SK-N-SH (cell line): Measurements from ENCODE around the gene IL20. TPM values are rescaled to one million over a fixed set of nuclear protein-coding genes. Genes with fewer than 3 reads are reported as not detected.

ENCODE experiments used
- CTCF ChIA-PET: fragments of 300-600, 350-600 bp; formaldehyde crosslinking; extraction: SDS; loops from one replicate; lab custom pipeline; 2021; lab: Yijun Ruan, JAX
- POLR2A ChIA-PET: fragments of 350-600 bp; sonication (Branson Sonifier 250); formaldehyde crosslinking; extraction: SDS; loops from one replicate; lab custom pipeline; 2020; ENCODE audit warnings: antibody characterized with exemption, inconsistent platforms; lab: Yijun Ruan, JAX
- DNase-seq: peaks from one replicate; pipeline ENCODE4 v3.0.0; 2012
- H2AFZ ChIP-seq: fragments of 200-600 bp; sonication (generic); 2 replicates; pipeline ENCODE4 v1.8.1; 2016; ENCODE audit warnings: antibody characterized with exemption, mild to moderate bottlenecking, low read depth
- H3F3A ChIP-seq: fragments of 200-600 bp; sonication (generic); replicated peaks from 2 replicates; pipeline ENCODE3; 2016; ENCODE audit warnings: antibody characterized with exemption, mild to moderate bottlenecking; ENCODE audit not compliant: insufficient read depth
- H3K27ac ChIP-seq, 2 experiments: fragments of 200-500 bp in 1 of 2; fragments of 200-600 bp in 1 of 2; sonication (Bioruptor generic) in 1 of 2; sonication (generic), shearing (Covaris generic) in 1 of 2; 2 replicates each; pipeline versions ENCODE4 v1.5.1 to v1.6.1; 2014 to 2016; ENCODE audit warnings: low read depth in 2 of 2, inconsistent platforms in 1 of 2, low read length in 1 of 2, mild to moderate bottlenecking in 1 of 2, mixed read lengths in 1 of 2
- H3K27me3 ChIP-seq: fragments of 200-600 bp; sonication (generic), shearing (Covaris generic); 2 replicates; pipeline ENCODE4 v1.6.1; 2016; ENCODE audit warnings: mixed run types; ENCODE audit not compliant: insufficient read depth
- H3K36me3 ChIP-seq, 2 experiments: fragments of 200-500 bp in 1 of 2; fragments of 200-600 bp in 1 of 2; sonication (Bioruptor generic) in 1 of 2; sonication (generic) in 1 of 2; replicated peaks in 1 of 2; 2 replicates each; pipeline versions ENCODE3 to v1.5.1; 2014 to 2016; ENCODE audit warnings: low read length in 1 of 2, mild to moderate bottlenecking in 1 of 2; ENCODE audit not compliant: insufficient read depth in 2 of 2, control insufficient read depth in 1 of 2
- H3K4me1 ChIP-seq, 2 experiments: fragments of 200-500 bp in 1 of 2; fragments of 200-600 bp in 1 of 2; sonication (Bioruptor generic) in 1 of 2; sonication (generic), shearing (Covaris generic) in 1 of 2; 2 replicates each; pipeline versions ENCODE4 v1.5.1 to v1.6.1; 2014 to 2016; ENCODE audit warnings: low read depth in 1 of 2, low read length in 1 of 2, mixed run types in 1 of 2; ENCODE audit not compliant: insufficient read depth in 2 of 2, control insufficient read depth in 1 of 2
- H3K4me2 ChIP-seq: fragments of 200-600 bp; sonication (generic), shearing (Covaris generic); 2 replicates; pipeline ENCODE4 v1.6.1; 2017; ENCODE audit warnings: mixed run types
- H3K4me3 ChIP-seq, 2 experiments: fragments of 200-500 bp in 1 of 2; fragments of 200-600 bp in 1 of 2; sonication (Bioruptor generic) in 1 of 2; sonication (generic), shearing (Covaris generic) in 1 of 2; 2 replicates each; pipeline versions ENCODE4 v1.5.1 to v1.8.1; 2014 to 2016; ENCODE audit warnings: low read depth in 2 of 2, inconsistent platforms in 1 of 2, low read length in 1 of 2, mild to moderate bottlenecking in 1 of 2, mixed read lengths in 1 of 2, moderate library complexity in 1 of 2
- H3K79me2 ChIP-seq: fragments of 200-600 bp; sonication (generic); 2 replicates; pipeline ENCODE4 v1.8.1; 2017; ENCODE audit warnings: mild to moderate bottlenecking; ENCODE audit not compliant: insufficient read depth
- H3K9ac ChIP-seq: fragments of 200-600 bp; sonication (generic); 2 replicates; pipeline ENCODE4 v1.6.1; 2017; ENCODE audit warnings: mixed run types
- H3K9me2 ChIP-seq: fragments of 200-600 bp; sonication (generic); 2 replicates; pipeline ENCODE4 v1.6.1; 2017; ENCODE audit warnings: mixed run types
- H3K9me3 ChIP-seq: fragments of 200-600 bp; sonication (generic); 2 replicates; pipeline ENCODE4 v1.6.1; 2017; ENCODE audit warnings: mixed run types, mild to moderate bottlenecking, moderate library complexity
- H4K20me1 ChIP-seq: fragments of 200-600 bp; sonication (generic); 2 replicates; pipeline ENCODE4 v1.6.1; 2017; ENCODE audit warnings: mild to moderate bottlenecking, mixed run types; ENCODE audit not compliant: insufficient read depth
- CHD2 ChIP-seq: fragments of 150-350 bp; IDR thresholded peaks from 2 replicates; pipeline ENCODE4 v1.6.1; 2018; ENCODE audit warnings: low read length; ENCODE audit not compliant: partially characterized antibody
- ELF1 ChIP-seq: IDR thresholded peaks from 2 replicates; pipeline ENCODE4 v1.4.0; 2012
- EP300 ChIP-seq, 2 experiments: IDR thresholded peaks; 2 replicates each; pipeline versions ENCODE4 v1.4.0 to v1.6.1; 2012; ENCODE audit warnings: borderline replicate concordance in 1 of 2, low read depth in 1 of 2, low read length in 1 of 2
- EZH2phosphoT487 ChIP-seq: fragments of 200-600 bp; sonication (generic); IDR thresholded peaks from 2 replicates; pipeline ENCODE4 v1.6.1; 2017; ENCODE audit warnings: low read depth, mixed run types, mild to moderate bottlenecking, antibody characterized with exemption, moderate library complexity, borderline replicate concordance
- FOXJ3 ChIP-seq: sonication (generic); formaldehyde crosslinking; IDR thresholded peaks from 2 replicates; pipeline ENCODE4 v1.5.1; 2020; ENCODE audit warnings: mild to moderate bottlenecking, missing genetic modification reagents
- GABPA ChIP-seq: IDR thresholded peaks from 2 replicates; pipeline ENCODE4 v1.4.0; 2012; ENCODE audit warnings: low read depth, mild to moderate bottlenecking
- IRF3 ChIP-seq: fragments of 150-350 bp; IDR thresholded peaks from 2 replicates; pipeline ENCODE4 v1.6.1; 2016; ENCODE audit warnings: mild to moderate bottlenecking, low read depth, low read length
- JUND ChIP-seq: IDR thresholded peaks from 2 replicates; pipeline ENCODE4 v1.4.0; 2012
- MEF2A ChIP-seq: IDR thresholded peaks from 2 replicates; pipeline ENCODE4 v1.4.0; 2012; ENCODE audit warnings: low read depth, borderline replicate concordance
- MXI1 ChIP-seq: IDR thresholded peaks from 2 replicates; pipeline ENCODE4 v1.6.1; 2012; ENCODE audit warnings: mild to moderate bottlenecking, low read depth, low read length, improper control_type of control experiment
- POLR2AphosphoS5 ChIP-seq: IDR thresholded peaks from 2 replicates; pipeline ENCODE4 v1.6.1; 2012; ENCODE audit warnings: low read depth, low read length
- RAD21 ChIP-seq: IDR thresholded peaks from 2 replicates; pipeline ENCODE4 v1.6.1; 2012; ENCODE audit warnings: mild to moderate bottlenecking, low read length
- SMC3 ChIP-seq: IDR thresholded peaks from 2 replicates; pipeline ENCODE4 v1.6.1; 2012; ENCODE audit warnings: low read depth, low read length, improper control_type of control experiment
- TCF12 ChIP-seq: IDR thresholded peaks from 2 replicates; pipeline ENCODE4 v1.4.0; 2012
- TEAD4 ChIP-seq: IDR thresholded peaks from 2 replicates; pipeline ENCODE4 v1.4.0; 2012; ENCODE audit warnings: mild to moderate bottlenecking, borderline replicate concordance; ENCODE audit not compliant: insufficient read depth
- USF1 ChIP-seq: IDR thresholded peaks from 2 replicates; pipeline ENCODE4 v1.4.0; 2012; ENCODE audit warnings: low read depth, borderline replicate concordance
- YY1 ChIP-seq: IDR thresholded peaks from 2 replicates; pipeline ENCODE4 v1.4.0; 2012; ENCODE audit warnings: low read depth, mild to moderate bottlenecking
- WGBS: methylation state at CpG from one replicate; pipeline ENCODE4 v1.1.6; 2017; ENCODE audit warnings: low lambda C conversion rate; 5-methylcytosine and 5-hydroxymethylcytosine counted together
- polyA plus RNA-seq, 3 experiments: library from polyadenylated mRNA; depleted of rRNA; stranded (reverse); fragments of >200 nt; gene quantifications; 2 replicates each; pipeline ENCODE4 v1.2.3, GENCODE V29; 2012
- TF ChIP-seq, protein P1 (sequence below): fragments of 200-600 bp; sonication (generic); IDR thresholded peaks from 2 replicates; pipeline ENCODE4 v1.6.1; 2017; ENCODE audit warnings: antibody characterized with exemption, mild to moderate bottlenecking, moderate library complexity
- TF ChIP-seq, protein P2 (sequence below): IDR thresholded peaks from 2 replicates; pipeline ENCODE4 v1.6.1; 2012; ENCODE audit warnings: mild to moderate bottlenecking, low read depth, low read length, moderate library complexity

The IL20 gene
- polyA plus RNA-seq, 1 of the 3 experiments (the other 2 are of a cell fraction) = not detected

DNA sequence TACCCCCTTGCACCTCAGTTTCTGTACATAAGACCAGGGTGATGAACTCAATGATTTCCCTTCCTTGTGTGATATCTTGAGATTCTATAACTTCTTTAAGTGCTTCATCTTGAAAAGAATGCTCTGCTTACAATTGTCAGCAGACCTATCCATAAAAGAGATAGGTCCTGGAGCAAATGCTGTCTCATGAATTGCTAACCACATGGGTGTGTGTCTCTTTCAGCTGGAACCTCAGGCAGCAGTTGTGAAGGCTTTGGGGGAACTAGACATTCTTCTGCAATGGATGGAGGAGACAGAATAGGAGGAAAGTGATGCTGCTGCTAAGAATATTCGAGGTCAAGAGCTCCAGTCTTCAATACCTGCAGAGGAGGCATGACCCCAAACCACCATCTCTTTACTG, 2.8 kb downstream of the IL20 start:
- Histone ChIP-seq H3K27ac (no peak overlapping the region), H3K4me3 (no peak overlapping the region)

More for the DNA sequence above, 2.8 kb downstream of the IL20 start:
- H3K4me2 ChIP-seq = no peak overlapping the region
- ChIA-PET CTCF (no interaction called here), POLR2A (no interaction called here)
- no peaks in the 10 kb centered on the region for H3K27me3 ChIP-seq
- no peaks in the 10 kb centered on the region for H4K20me1 ChIP-seq
- TF ChIP-seq, protein P1, sequence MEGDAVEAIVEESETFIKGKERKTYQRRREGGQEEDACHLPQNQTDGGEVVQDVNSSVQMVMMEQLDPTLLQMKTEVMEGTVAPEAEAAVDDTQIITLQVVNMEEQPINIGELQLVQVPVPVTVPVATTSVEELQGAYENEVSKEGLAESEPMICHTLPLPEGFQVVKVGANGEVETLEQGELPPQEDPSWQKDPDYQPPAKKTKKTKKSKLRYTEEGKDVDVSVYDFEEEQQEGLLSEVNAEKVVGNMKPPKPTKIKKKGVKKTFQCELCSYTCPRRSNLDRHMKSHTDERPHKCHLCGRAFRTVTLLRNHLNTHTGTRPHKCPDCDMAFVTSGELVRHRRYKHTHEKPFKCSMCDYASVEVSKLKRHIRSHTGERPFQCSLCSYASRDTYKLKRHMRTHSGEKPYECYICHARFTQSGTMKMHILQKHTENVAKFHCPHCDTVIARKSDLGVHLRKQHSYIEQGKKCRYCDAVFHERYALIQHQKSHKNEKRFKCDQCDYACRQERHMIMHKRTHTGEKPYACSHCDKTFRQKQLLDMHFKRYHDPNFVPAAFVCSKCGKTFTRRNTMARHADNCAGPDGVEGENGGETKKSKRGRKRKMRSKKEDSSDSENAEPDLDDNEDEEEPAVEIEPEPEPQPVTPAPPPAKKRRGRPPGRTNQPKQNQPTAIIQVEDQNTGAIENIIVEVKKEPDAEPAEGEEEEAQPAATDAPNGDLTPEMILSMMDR = no peak
- TF ChIP-seq IRF3 = no peak
- TF ChIP-seq MEF2A = no peak
- no peak for TF ChIP-seq FOXJ3
- no peak for TF ChIP-seq TCF12
- TF ChIP-seq GABPA = no peak
- TF ChIP-seq USF1 = no peak
- no peak for TF ChIP-seq SMC3
- no peak for TF ChIP-seq ELF1
- no peak for TF ChIP-seq EZH2phosphoT487
- no peak for TF ChIP-seq EP300 (IDR thresholded peaks at IDR 0.05; ENCODE audit: borderline replicate concordance in 1 of 2, low read depth in 1 of 2, low read length in 1 of 2)
- TF ChIP-seq, protein P2, sequence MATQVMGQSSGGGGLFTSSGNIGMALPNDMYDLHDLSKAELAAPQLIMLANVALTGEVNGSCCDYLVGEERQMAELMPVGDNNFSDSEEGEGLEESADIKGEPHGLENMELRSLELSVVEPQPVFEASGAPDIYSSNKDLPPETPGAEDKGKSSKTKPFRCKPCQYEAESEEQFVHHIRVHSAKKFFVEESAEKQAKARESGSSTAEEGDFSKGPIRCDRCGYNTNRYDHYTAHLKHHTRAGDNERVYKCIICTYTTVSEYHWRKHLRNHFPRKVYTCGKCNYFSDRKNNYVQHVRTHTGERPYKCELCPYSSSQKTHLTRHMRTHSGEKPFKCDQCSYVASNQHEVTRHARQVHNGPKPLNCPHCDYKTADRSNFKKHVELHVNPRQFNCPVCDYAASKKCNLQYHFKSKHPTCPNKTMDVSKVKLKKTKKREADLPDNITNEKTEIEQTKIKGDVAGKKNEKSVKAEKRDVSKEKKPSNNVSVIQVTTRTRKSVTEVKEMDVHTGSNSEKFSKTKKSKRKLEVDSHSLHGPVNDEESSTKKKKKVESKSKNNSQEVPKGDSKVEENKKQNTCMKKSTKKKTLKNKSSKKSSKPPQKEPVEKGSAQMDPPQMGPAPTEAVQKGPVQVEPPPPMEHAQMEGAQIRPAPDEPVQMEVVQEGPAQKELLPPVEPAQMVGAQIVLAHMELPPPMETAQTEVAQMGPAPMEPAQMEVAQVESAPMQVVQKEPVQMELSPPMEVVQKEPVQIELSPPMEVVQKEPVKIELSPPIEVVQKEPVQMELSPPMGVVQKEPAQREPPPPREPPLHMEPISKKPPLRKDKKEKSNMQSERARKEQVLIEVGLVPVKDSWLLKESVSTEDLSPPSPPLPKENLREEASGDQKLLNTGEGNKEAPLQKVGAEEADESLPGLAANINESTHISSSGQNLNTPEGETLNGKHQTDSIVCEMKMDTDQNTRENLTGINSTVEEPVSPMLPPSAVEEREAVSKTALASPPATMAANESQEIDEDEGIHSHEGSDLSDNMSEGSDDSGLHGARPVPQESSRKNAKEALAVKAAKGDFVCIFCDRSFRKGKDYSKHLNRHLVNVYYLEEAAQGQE = no peak
- TF ChIP-seq RAD21 = no peak
- no peak for TF ChIP-seq JUND
- TF ChIP-seq MXI1 = no peak
- no peak for TF ChIP-seq YY1
- no peak for TF ChIP-seq CHD2
- no peak for TF ChIP-seq TEAD4
- TF ChIP-seq POLR2AphosphoS5 = no peak
- H2AFZ ChIP-seq = no peak overlapping the region
- DNase-seq = no peak
- no peaks in the 10 kb centered on the region for H3K9me3 ChIP-seq
- no peaks in the 10 kb centered on the region for H3K9me2 ChIP-seq
- H3K79me2 ChIP-seq = no peaks in the 10 kb centered on the region
- no peaks in the 10 kb centered on the region; a peak in 1 of 4 replicates for H3K4me1 ChIP-seq
- H3K36me3 ChIP-seq = no peaks in the 10 kb centered on the region
- no peaks in the 10 kb centered on the region for H3F3A ChIP-seq
- WGBS = 13% methylated on average over 1 of the region's 1 CpG
- no peak overlapping the region for H3K9ac ChIP-seq
